GM21423 (cell line): Measurements from ENCODE around the gene CAMTA1.
"Not testable (repeated sequence)": the region's sequence is repeated elsewhere in the genome, so short reads cannot be mapped to it uniquely, and the experiment has no call there.

Experiments
- ATAC-seq: cut with Tn5 transposase; IDR thresholded peaks from one replicate; pipeline ENCODE4 v1.9.1; 2021; ENCODE audit warnings: mild to moderate bottlenecking, moderate library complexity; ENCODE audit not compliant: unreplicated experiment

CAMTA1 gene

GRCh38 chr1:7121622-7121988 lies 336.4 kb downstream of the CAMTA1 start:
- no peak for ATAC-seq

GRCh38 chr1:7127322-7128075 lies 342.2 kb downstream of the CAMTA1 start:
- no peak for ATAC-seq

GRCh38 chr1:7128293-7128692 lies 343.0 kb downstream of the CAMTA1 start:
- no peak for ATAC-seq

GRCh38 chr1:7130127-7130526 lies 344.9 kb downstream of the CAMTA1 start:
- ATAC-seq = no peak

GRCh38 chr1:7135493-7135892 lies 350.2 kb downstream of the CAMTA1 start:
- no peak for ATAC-seq

GRCh38 chr1:7136166-7136953 lies 351.1 kb downstream of the CAMTA1 start:
- no peak for ATAC-seq

GRCh38 chr1:7140251-7140650 lies 355.0 kb downstream of the CAMTA1 start:
- no peak for ATAC-seq

- ATAC-seq = no peak
Observed at GRCh38 chr1:7145947-7146346, 360.7 kb downstream of the CAMTA1 start.

GRCh38 chr1:7146710-7147109 lies 361.5 kb downstream of the CAMTA1 start:
- ATAC-seq = no peak

- not testable (repeated sequence) for ATAC-seq
Observed at GRCh38 chr1:7147581-7148282, 362.5 kb downstream of the CAMTA1 start.

GRCh38 chr1:7149080-7149838 lies 364.0 kb downstream of the CAMTA1 start:
- no peak for ATAC-seq

GRCh38 chr1:7150724-7151280 lies 365.5 kb downstream of the CAMTA1 start:
- ATAC-seq = no peak

GRCh38 chr1:7151978-7152377 lies 366.7 kb downstream of the CAMTA1 start:
- no peak for ATAC-seq

GRCh38 chr1:7152655-7153054 lies 367.4 kb downstream of the CAMTA1 start:
- no peak for ATAC-seq

GRCh38 chr1:7153464-7153863 lies 368.2 kb downstream of the CAMTA1 start:
- no peak for ATAC-seq

- ATAC-seq = no peak
Observed at GRCh38 chr1:7159116-7159781, 374.0 kb downstream of the CAMTA1 start.

- not testable (repeated sequence) for ATAC-seq
Observed at GRCh38 chr1:7168554-7168953, 383.3 kb downstream of the CAMTA1 start.

- no peak for ATAC-seq
Observed at GRCh38 chr1:7171168-7171567, 385.9 kb downstream of the CAMTA1 start.

GRCh38 chr1:7171574-7171973 lies 386.3 kb downstream of the CAMTA1 start:
- no peak for ATAC-seq

GRCh38 chr1:7172804-7173203 lies 387.6 kb downstream of the CAMTA1 start:
- no peak for ATAC-seq
